Body of pancreas (tissue), 4 donors: ENCODE measurements around the gene ARHGAP6. TPM values are rescaled to one million over a fixed set of nuclear protein-coding genes. Genes with fewer than 3 reads are reported as not detected.

Source experiments
- ATAC-seq: fragments of 150-250 bp; one replicate; pipeline ENCODE4 v1.9.1; 2016
- DNase-seq, 4 donors: peaks; one replicate each; pipeline ENCODE4 v3.0.0-alpha.2; 2019
- H3K27ac ChIP-seq, 4 donors: fragments of 200-600 bp; sonication (generic); 1 replicate in 3 of 4; 2 replicates in 1 of 4; pipeline versions ENCODE4 v1.5.1 to v1.6.1; 2016 to 2019; ENCODE audit warnings: mild to moderate bottlenecking in 1 of 4, mixed read lengths in 1 of 4, moderate library complexity in 1 of 4
- H3K27me3 ChIP-seq, 2 donors: fragments of 200-600 bp; sonication (generic); one replicate each; pipeline ENCODE4 v1.6.0; 2016; ENCODE audit warnings: mild to moderate bottlenecking in 1 of 2
- H3K36me3 ChIP-seq, 2 donors: fragments of 200-600 bp; sonication (generic); replicated peaks in 1 of 2; 2 replicates each; pipeline ENCODE4 v1.5.1; 2016; ENCODE audit warnings: low read depth in 2 of 2; ENCODE audit not compliant: insufficient read depth in 1 of 2
- H3K4me1 ChIP-seq: fragments of 200-600 bp; sonication (generic); one replicate; pipeline ENCODE4 v1.6.0; 2016
- H3K4me3 ChIP-seq, 2 donors: fragments of 200-600 bp; sonication (generic); 1 replicate in 1 of 2; 2 replicates in 1 of 2; pipeline ENCODE4 v1.5.1; 2016 to 2019
- H3K9me3 ChIP-seq, 3 donors: fragments of 200-600 bp; sonication (generic); 1 replicate in 2 of 3; 2 replicates in 1 of 3; pipeline ENCODE4 v1.5.1; 2016
- POLR2A ChIP-seq, 3 donors: fragments of 450-650 bp; IDR thresholded peaks; one replicate each; pipeline ENCODE4 v1.6.1; 2016; ENCODE audit warnings: antibody characterized with exemption in 3 of 3, mild to moderate bottlenecking in 2 of 3
- WGBS, 2 donors: methylation state at CpG; one replicate each; pipeline ENCODE4 v1.1.5; 2017; 5-methylcytosine and 5-hydroxymethylcytosine counted together
- intact Hi-C: fragments of 100-400 bp; cut with DNase I; formaldehyde crosslinking; loops from one replicate; pipeline ENCODE4 v1.15.1; 2023
- total RNA-seq, 2 donors: library from RNA; depleted of rRNA; stranded (reverse); fragments of >200 nt; gene quantifications; one replicate each; pipeline ENCODE4 v1.1.0, GENCODE V29; 2016
- TF ChIP-seq, protein P1 (sequence below), 7 experiments: fragments of 450-650 bp in 4 of 7; fragments of 200-600 bp in 3 of 7; sonication (generic) in 3 of 7; IDR thresholded peaks; one replicate each; pipeline ENCODE4 v1.5.1; 2016 to 2019; ENCODE audit warnings: antibody characterized with exemption in 7 of 7

ARHGAP6 gene
- total RNA-seq, 2 donors from 2014 or later, result 2.3 to 10.9 TPM

GRCh38 chrX:11449613-11450012, 216.1 kb downstream of the ARHGAP6 start:
- intact Hi-C loops, result no loop called here
- Histone ChIP-seq H3K27ac (no peak overlapping the region), H3K4me3 (no peak overlapping the region), H3K9me3 (no peaks in the 10 kb centered on the region), H3K4me1 (no peaks in the 10 kb centered on the region), H3K27me3 (no peaks in the 10 kb centered on the region), H3K36me3 (no peaks in the 10 kb centered on the region)
- no peak for TF ChIP-seq POLR2A (IDR thresholded peaks at IDR 0.05)
- TF ChIP-seq, protein P1, sequence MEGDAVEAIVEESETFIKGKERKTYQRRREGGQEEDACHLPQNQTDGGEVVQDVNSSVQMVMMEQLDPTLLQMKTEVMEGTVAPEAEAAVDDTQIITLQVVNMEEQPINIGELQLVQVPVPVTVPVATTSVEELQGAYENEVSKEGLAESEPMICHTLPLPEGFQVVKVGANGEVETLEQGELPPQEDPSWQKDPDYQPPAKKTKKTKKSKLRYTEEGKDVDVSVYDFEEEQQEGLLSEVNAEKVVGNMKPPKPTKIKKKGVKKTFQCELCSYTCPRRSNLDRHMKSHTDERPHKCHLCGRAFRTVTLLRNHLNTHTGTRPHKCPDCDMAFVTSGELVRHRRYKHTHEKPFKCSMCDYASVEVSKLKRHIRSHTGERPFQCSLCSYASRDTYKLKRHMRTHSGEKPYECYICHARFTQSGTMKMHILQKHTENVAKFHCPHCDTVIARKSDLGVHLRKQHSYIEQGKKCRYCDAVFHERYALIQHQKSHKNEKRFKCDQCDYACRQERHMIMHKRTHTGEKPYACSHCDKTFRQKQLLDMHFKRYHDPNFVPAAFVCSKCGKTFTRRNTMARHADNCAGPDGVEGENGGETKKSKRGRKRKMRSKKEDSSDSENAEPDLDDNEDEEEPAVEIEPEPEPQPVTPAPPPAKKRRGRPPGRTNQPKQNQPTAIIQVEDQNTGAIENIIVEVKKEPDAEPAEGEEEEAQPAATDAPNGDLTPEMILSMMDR (IDR thresholded peaks at IDR 0.05), result no peak
- ATAC-seq (no peak), DNase-seq (no peak)
- 33 to 69% methylated on average over 2 of the region's 2 CpGs for WGBS, 2 donors

DNA sequence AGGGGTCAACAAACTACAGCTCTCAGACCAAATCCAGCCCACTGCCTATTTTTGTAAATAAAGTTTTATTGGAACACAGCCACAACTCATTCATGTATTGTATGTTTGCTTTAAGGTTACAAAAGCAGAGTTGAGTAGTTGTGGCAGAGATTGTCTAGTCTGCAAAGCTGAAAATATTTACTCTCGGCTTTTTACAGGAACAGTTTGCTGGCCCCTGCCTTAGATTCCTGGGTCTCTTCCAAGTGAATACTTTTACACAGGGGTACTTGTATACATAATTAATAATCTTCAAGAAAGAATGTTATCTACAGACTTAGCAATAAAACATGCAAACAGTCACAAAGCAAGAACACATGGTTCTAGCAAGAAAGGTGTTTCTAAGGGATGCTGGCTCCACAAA, 218.3 kb downstream of the ARHGAP6 start:
- WGBS, 2 donors, result 42 to 56% methylated on average over 1 of the region's 1 CpG
- no peak for TF ChIP-seq POLR2A (IDR thresholded peaks at IDR 0.05)
- TF ChIP-seq, protein P1 (IDR thresholded peaks at IDR 0.05), result no peak
- ATAC-seq (no peak), DNase-seq (no peak)
- H3K27ac ChIP-seq, result no peak overlapping the region
- H3K36me3 ChIP-seq, result no peaks in the 10 kb centered on the region
- H3K9me3 ChIP-seq, result no peaks in the 10 kb centered on the region
- intact Hi-C loops, result no loop called here
- H3K4me3 ChIP-seq, result no peak overlapping the region
- no peaks in the 10 kb centered on the region for H3K27me3 ChIP-seq
- no peaks in the 10 kb centered on the region for H3K4me1 ChIP-seq

- H3K36me3 ChIP-seq, result no peaks in the 10 kb centered on the region
- H3K4me1 ChIP-seq, result no peaks in the 10 kb centered on the region
- no peaks in the 10 kb centered on the region for H3K9me3 ChIP-seq
- no peaks in the 10 kb centered on the region for H3K27me3 ChIP-seq
- ATAC-seq, result no peak
- no peak overlapping the region for H3K4me3 ChIP-seq
- H3K27ac ChIP-seq, result no peak overlapping the region
- intact Hi-C loops, result no loop called here
- DNase-seq, result no peak
- WGBS, 2 donors, result 82 to 83% methylated on average over 4 of the region's 4 CpGs
- TF ChIP-seq, protein P1 (IDR thresholded peaks at IDR 0.05), result no peak
- TF ChIP-seq POLR2A (IDR thresholded peaks at IDR 0.05), result no peak
These were observed 218.8 kb downstream of the ARHGAP6 start for GRCh38 chrX:11446949-11447348.

GRCh38 chrX:11446336-11446735, 219.4 kb downstream of the ARHGAP6 start:
- H3K27ac ChIP-seq, result no peak overlapping the region
- WGBS, 2 donors, result 19 to 39% methylated on average over 2 of the region's 2 CpGs

GRCh38 chrX:11445540-11445939, 220.2 kb downstream of the ARHGAP6 start:
- TF ChIP-seq, protein P1 (IDR thresholded peaks at IDR 0.05), result no peak
- TF ChIP-seq POLR2A (IDR thresholded peaks at IDR 0.05), result no peak
- WGBS, 2 donors, result 31 to 75% methylated on average over 2 of the region's 2 CpGs
- intact Hi-C loops, result no loop called here
- no peak for ATAC-seq
- no peak overlapping the region for H3K4me3 ChIP-seq
- no peaks in the 10 kb centered on the region for H3K36me3 ChIP-seq
- H3K4me1 ChIP-seq, result no peaks in the 10 kb centered on the region
- no peak overlapping the region for H3K27ac ChIP-seq
- no peaks in the 10 kb centered on the region for H3K9me3 ChIP-seq
- no peaks in the 10 kb centered on the region for H3K27me3 ChIP-seq
- DNase-seq, result no peak

More at GRCh38 chrX:11446336-11446735, 219.4 kb downstream of the ARHGAP6 start:
- TF ChIP-seq, protein P1 (IDR thresholded peaks at IDR 0.05), result no peak
- TF ChIP-seq POLR2A (IDR thresholded peaks at IDR 0.05), result no peak
- no peaks in the 10 kb centered on the region for H3K36me3 ChIP-seq
- no peak overlapping the region for H3K4me3 ChIP-seq
- no peak for DNase-seq
- H3K9me3 ChIP-seq, result no peaks in the 10 kb centered on the region
- intact Hi-C loops, result no loop called here
- no peaks in the 10 kb centered on the region for H3K27me3 ChIP-seq
- no peaks in the 10 kb centered on the region for H3K4me1 ChIP-seq
- no peak for ATAC-seq
